ENCODE data around the gene CAPN10.

DNA sequence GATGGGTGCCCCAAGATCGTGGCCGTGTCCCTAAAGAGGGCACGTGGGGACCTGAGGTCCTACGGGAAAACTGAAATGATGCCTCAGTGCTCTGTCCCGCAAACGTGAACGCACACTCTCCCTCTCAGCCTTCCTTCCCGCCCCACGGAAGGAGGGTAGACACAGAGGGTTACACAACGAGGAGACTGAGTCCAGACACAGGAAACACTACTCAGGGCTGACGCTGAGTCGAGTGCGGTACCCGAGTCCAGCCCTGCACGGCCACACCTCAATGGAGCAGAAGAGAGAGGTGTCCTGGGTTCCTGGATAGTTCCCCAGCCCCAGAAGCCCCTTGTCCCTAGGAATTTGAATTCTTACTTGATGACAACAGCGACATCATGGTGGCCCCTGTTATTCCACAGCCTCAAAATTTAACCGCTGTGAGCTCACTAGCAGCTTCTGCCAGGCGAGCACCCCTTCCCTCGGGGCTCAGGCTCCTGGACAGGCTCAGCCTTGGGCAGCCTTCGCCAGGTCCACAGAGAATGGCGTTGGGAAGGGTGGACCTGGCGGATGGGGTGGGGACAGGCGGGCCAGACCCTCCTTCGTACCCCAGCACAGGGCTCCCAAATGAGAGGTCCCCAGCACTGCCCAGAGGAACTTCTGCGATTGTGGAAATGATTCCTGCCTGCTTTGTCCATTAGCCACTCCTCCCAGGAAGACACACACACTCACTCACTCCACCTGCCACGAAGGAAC is 19.2 kb upstream of the CAPN10 start:
- no peak for TF ChIP-seq CTCF (IDR thresholded peaks at IDR 0.05)
- no peak for TF ChIP-seq POLR2A (IDR thresholded peaks at IDR 0.05)

Measured in tibial nerve (tissue), 3 donors.